GM12878 (cell line): ENCODE measurements around the gene SMG9. TPM values are rescaled to one million over a fixed set of nuclear protein-coding genes. Genes with fewer than 3 reads are reported as not detected.

Experiments used
- ATAC-seq: fragments of 200-7000 bp; cut with Tn5 transposase; 3 replicates; pipeline ENCODE4 v1.9.1; 2020; ENCODE audit warnings: mild to moderate bottlenecking, moderate library complexity
- BruUV-seq: library from RNA; stranded (reverse); fragments of 400-500 nt; replicated peaks from 2 replicates; lab custom pipeline; 2021; lab: Mats Ljungman, UMichigan
- CTCF ChIA-PET: fragments of 300-600 bp; sonication (Branson Sonifier 250); formaldehyde crosslinking; extraction: SDS; loops from one replicate; lab custom pipeline; 2021; ENCODE audit warnings: inconsistent platforms; lab: Yijun Ruan, JAX
- POLR2A ChIA-PET: fragments of 350-600 bp; formaldehyde crosslinking; extraction: SDS; loops from one replicate; lab custom pipeline; 2021; ENCODE audit warnings: inconsistent platforms; lab: Charles Lee
- RAD21 ChIA-PET: fragments of 300-600 bp; sonication (Branson Sonifier 250); formaldehyde crosslinking; loops from one replicate; lab custom pipeline; 2023; ENCODE audit warnings: antibody characterized with exemption; ENCODE audit not compliant: unreplicated experiment; lab: Charles Lee
- SMC1A ChIA-PET: fragments of 300-600 bp; sonication (Branson Sonifier 250); formaldehyde crosslinking; loops from one replicate; lab custom pipeline; 2023; ENCODE audit not compliant: unreplicated experiment, uncharacterized antibody; lab: Charles Lee
- DNase-seq: peaks from one replicate; pipeline ENCODE4 v3.0.0-alpha.2; 2011; ENCODE audit warnings: low read depth, low spot score
- FAIRE-seq: peaks from 3 replicates; lab custom pipeline; 2011; peaks lifted over from hg19 to GRCh38; lab: Jason Lieb, UNC
- H2AFZ ChIP-seq: 2 replicates; pipeline ENCODE4 v1.6.0; 2011; ENCODE audit warnings: low read depth, low read length, control low read depth; ENCODE audit not compliant: control insufficient read depth
- H3K27ac ChIP-seq: 2 replicates; pipeline ENCODE4 v1.5.1; 2011; ENCODE audit warnings: control low read depth; ENCODE audit not compliant: control insufficient read depth, insufficient read depth
- H3K27me3 ChIP-seq, 2 experiments: replicated peaks in 1 of 2; 2 replicates each; pipeline versions ENCODE4 v1.6.0 to v1.6.1; 2011; ENCODE audit warnings: low read length in 1 of 2; ENCODE audit not compliant: control insufficient read depth in 2 of 2, insufficient read depth in 2 of 2
- H3K36me3 ChIP-seq, 2 experiments: 2 replicates each; pipeline ENCODE4 v1.5.1; 2011; ENCODE audit warnings: low read length in 1 of 2; ENCODE audit not compliant: control insufficient read depth in 2 of 2, insufficient read depth in 2 of 2
- H3K4me1 ChIP-seq: 2 replicates; pipeline ENCODE4 v1.6.1; 2011; ENCODE audit warnings: mild to moderate bottlenecking, low read length, moderate library complexity, mixed read lengths; ENCODE audit not compliant: control insufficient read depth, insufficient read depth
- H3K4me2 ChIP-seq: 2 replicates; pipeline ENCODE4 v1.6.0; 2011; ENCODE audit warnings: control low read depth; ENCODE audit not compliant: control insufficient read depth, insufficient read depth
- H3K4me3 ChIP-seq: fragments of 200-600 bp; sonication (generic); 2 replicates; pipeline ENCODE4 v1.5.1; 2016
- H3K79me2 ChIP-seq: 2 replicates; pipeline ENCODE4 v1.6.0; 2011; ENCODE audit warnings: low read length; ENCODE audit not compliant: control insufficient read depth, insufficient read depth
- H3K9ac ChIP-seq: 2 replicates; pipeline ENCODE4 v1.8.0; 2011; ENCODE audit warnings: low read length, control low read depth, mixed read lengths; ENCODE audit not compliant: control insufficient read depth, insufficient read depth
- H3K9me3 ChIP-seq: replicated peaks from 3 replicates; pipeline ENCODE4 v1.5.1; 2011; ENCODE audit warnings: mild to moderate bottlenecking, low read length; ENCODE audit not compliant: control insufficient read depth, insufficient read depth
- H4K20me1 ChIP-seq: 2 replicates; pipeline ENCODE4 v1.6.0; 2011; ENCODE audit not compliant: control insufficient read depth, insufficient read depth
- BACH1 ChIP-seq: fragments of 450-650 bp; IDR thresholded peaks from 2 replicates; pipeline ENCODE4 v1.6.1; 2017; ENCODE audit warnings: mild to moderate bottlenecking, borderline replicate concordance
- JUND ChIP-seq: IDR thresholded peaks from 2 replicates; pipeline ENCODE4 v1.6.1; 2012; ENCODE audit warnings: low read depth, mild to moderate bottlenecking, low read length, improper control_type of control experiment, moderate library complexity
- MEF2A ChIP-seq: IDR thresholded peaks from 2 replicates; pipeline ENCODE4 v1.6.1; 2011; ENCODE audit warnings: low read depth, mild to moderate bottlenecking, low read length, moderate library complexity; ENCODE audit not compliant: insufficient read depth
- MTA2 ChIP-seq: fragments of 450-650 bp; IDR thresholded peaks from 2 replicates; pipeline ENCODE4 v1.6.1; 2016; ENCODE audit warnings: low read depth, mild to moderate bottlenecking, moderate library complexity
- PKNOX1 ChIP-seq: fragments of 450-650 bp; IDR thresholded peaks from 2 replicates; pipeline ENCODE4 v1.6.1; 2016; ENCODE audit warnings: mild to moderate bottlenecking
- RUNX3 ChIP-seq: IDR thresholded peaks from 2 replicates; pipeline ENCODE4 v1.6.1; 2012; ENCODE audit warnings: low read length, inconsistent platforms
- SKIL ChIP-seq: fragments of 450-650 bp; IDR thresholded peaks from 2 replicates; pipeline ENCODE4 v1.6.1; 2017; ENCODE audit warnings: mild to moderate bottlenecking, low read depth, inconsistent platforms; ENCODE audit not compliant: poor library complexity, severe bottlenecking
- SREBF1 ChIP-seq: IDR thresholded peaks from 2 replicates; pipeline ENCODE4 v1.6.1; 2012; ENCODE audit warnings: mild to moderate bottlenecking, low read length
- TCF7 ChIP-seq: IDR thresholded peaks from 2 replicates; pipeline ENCODE4 v1.6.1; 2014; ENCODE audit warnings: antibody characterized with exemption, borderline replicate concordance
- YY1 ChIP-seq: IDR thresholded peaks from 2 replicates; pipeline ENCODE4 v1.6.1; 2011; ENCODE audit warnings: low read depth, mild to moderate bottlenecking, low read length
- ZNF217 ChIP-seq: fragments of 450-650 bp; IDR thresholded peaks from 2 replicates; pipeline ENCODE4 v1.6.1; 2017; ENCODE audit warnings: antibody characterized with exemption, mild to moderate bottlenecking
- WGBS: methylation state at CpG from one replicate; pipeline ENCODE4 v1.1.6; 2016; ENCODE audit warnings: low lambda C conversion rate; ENCODE audit not compliant: insufficient replicate concordance, insufficient coverage; ENCODE audit errors: missing lambda C conversion rate; 5-methylcytosine and 5-hydroxymethylcytosine counted together
- in situ Hi-C: fragments of 300-500 bp; cut with MboI; formaldehyde crosslinking; loops from 9 replicates; pipeline ENCODE4 v1.14.3; 2018; ENCODE audit warnings: mixed read lengths
- intact Hi-C: fragments of 100-400 bp; cut with micrococcal nuclease; formaldehyde crosslinking; loops from one replicate; pipeline ENCODE4 v1.14.2; 2022; ENCODE audit not compliant: unreplicated experiment
- polyA plus RNA-seq, 11 experiments: library from polyadenylated mRNA; depleted of rRNA in 4 of 11; unstranded in 6 of 11; stranded (reverse) in 5 of 11; fragments of >200 nt; fragmentation: Nextera tagmentation in 4 of 11; fragmentation: Illumina TruSeq in 1 of 11; extraction: Ambion mirVana in 4 of 11; extraction: Trizol in 1 of 11; gene quantifications; 1 replicate in 1 of 11; 2 replicates in 10 of 11; pipeline versions ENCODE4 v1.2.1 to v1.2.3, GENCODE V29; 2011 to 2016; ENCODE audit warnings: inconsistent platforms in 2 of 11, missing spikeins in 2 of 11, low read depth in 1 of 11
- total RNA-seq, 4 experiments: library from RNA; depleted of rRNA in 3 of 4; stranded (reverse); fragments of >200 nt in 3 of 4; fragmentation: Illumina TruSeq in 1 of 4; extraction: Trizol in 1 of 4; gene quantifications; 2 replicates each; pipeline versions ENCODE4 v1.2.1 to v1.2.3, GENCODE V29; 2013 to 2021
- TF ChIP-seq, protein P1 (sequence below): IDR thresholded peaks from 2 replicates; pipeline ENCODE4 v1.6.1; 2012; ENCODE audit warnings: low read depth, low read length, improper control_type of control experiment

Gene SMG9
- total and polyA plus RNA-seq, 10 of the 15 experiments (the other 5 are each of a cell fraction or from before 2014, with no cell fraction given) = 0.69 to 52.2 (median 28.1) TPM

DNA sequence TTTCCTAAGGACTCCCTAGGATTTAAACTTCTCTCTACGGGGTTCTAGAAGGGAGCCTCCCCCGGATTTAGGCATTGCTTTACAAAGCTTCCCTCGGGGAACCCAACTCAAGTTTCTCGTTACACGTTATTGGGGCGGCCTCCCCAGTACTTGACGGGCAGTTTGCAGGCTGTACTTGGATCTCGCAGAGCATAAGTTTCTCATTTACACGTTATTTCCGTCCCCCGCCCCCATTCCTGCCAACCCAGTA, 584 bp downstream of the SMG9 start (continued):
- TF ChIP-seq, protein P1, sequence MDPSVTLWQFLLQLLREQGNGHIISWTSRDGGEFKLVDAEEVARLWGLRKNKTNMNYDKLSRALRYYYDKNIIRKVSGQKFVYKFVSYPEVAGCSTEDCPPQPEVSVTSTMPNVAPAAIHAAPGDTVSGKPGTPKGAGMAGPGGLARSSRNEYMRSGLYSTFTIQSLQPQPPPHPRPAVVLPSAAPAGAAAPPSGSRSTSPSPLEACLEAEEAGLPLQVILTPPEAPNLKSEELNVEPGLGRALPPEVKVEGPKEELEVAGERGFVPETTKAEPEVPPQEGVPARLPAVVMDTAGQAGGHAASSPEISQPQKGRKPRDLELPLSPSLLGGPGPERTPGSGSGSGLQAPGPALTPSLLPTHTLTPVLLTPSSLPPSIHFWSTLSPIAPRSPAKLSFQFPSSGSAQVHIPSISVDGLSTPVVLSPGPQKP = 0 out of 2 replicates have a peak, but pooled peaks have one; percentile 56
- peak; percentile 86 for TF ChIP-seq PKNOX1
- peak; percentile 39; the same call in 1 of the 2 replicates for TF ChIP-seq MTA2
- TF ChIP-seq BACH1 = no peak
- TF ChIP-seq JUND = 0 out of 2 replicates have a peak, but pooled peaks have one; percentile 56
- TF ChIP-seq SREBF1 = peak; percentile 47; the same call in 1 of the 2 replicates

DNA sequence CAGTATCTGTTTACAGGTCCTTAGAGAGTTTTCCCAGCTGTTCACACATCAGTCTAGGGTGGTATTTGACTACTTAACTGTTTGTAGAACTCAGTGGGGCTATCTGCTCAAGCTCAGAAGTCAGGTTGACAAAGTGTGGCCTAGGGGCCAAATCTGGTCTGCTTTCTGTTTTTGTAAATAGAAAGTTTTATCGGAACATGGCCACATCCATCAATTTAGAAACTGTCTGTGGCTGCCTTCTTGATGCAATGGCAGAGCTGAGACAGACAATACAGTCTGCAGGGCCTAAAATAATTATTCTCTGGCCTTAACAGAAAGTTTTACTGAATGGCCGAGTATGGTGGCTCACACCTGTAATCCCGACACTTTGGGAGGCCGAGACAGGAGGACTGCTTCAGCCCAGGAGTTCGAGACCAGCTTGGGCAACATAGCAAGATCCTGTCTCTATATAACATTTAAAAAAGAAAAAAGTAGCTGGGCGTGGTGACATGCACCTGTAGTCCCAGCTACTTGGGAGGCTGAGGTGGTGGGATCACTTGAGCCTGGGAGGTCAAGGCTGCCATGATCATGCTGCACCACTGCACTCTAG, 2.4 kb downstream of the SMG9 start:
- POLR2A ChIA-PET = interaction anchor here (0.9 to 18.9 kb wide), 4 partner anchors 9 to 84 kb away, joined by 4 to 389 read pairs (median 158); partner anchors contain the start of gene KCNN4
- intact Hi-C loops = no loop called here
- peak overlapping the region; percentile 98 for H3K27ac ChIP-seq
- in situ Hi-C loops = loop anchor here (25.0 kb wide), 2 partner anchors 1710 to 1815 kb away; partner anchors contain the start of genes ERFL and FOSB
- FAIRE-seq = no peak
- no peak overlapping the region for H2AFZ ChIP-seq
- H3K4me3 ChIP-seq = peak overlapping the region; percentile 84
- TF ChIP-seq MEF2A (0 out of 2 replicates have a peak, but pooled peaks have one; percentile 12), RUNX3 (peak; percentile 60), ZNF217 (peak; percentile 52; the same call in 1 of the 2 replicates), YY1 (peak; percentile 22; the same call in 1 of the 2 replicates), TCF7 (no peak), SKIL (peak; percentile 52)
- TF ChIP-seq, all 136 proteins: peak for 5
- H3K4me1 ChIP-seq = peaks cover 48% of the 10 kb centered on the region
- BruUV-seq = no TSS peak
- peaks cover 7 to 14% of the 10 kb centered on the region in 2 experiments; a peak in 3 of 4 replicates for H3K36me3 ChIP-seq
- peak overlapping the region; percentile 56 for H3K4me2 ChIP-seq
- DNase-seq (no peak), ATAC-seq (no peak)
- ChIA-PET CTCF (interaction anchor here (0.8 to 20.8 kb wide), 5 partner anchors 13 to 84 kb away, joined by 3 to 324 read pairs (median 3); partner anchors contain the start of gene KCNN4), RAD21 (interaction anchor here (1.1 to 8.2 kb wide), 8 partner anchors 9 to 84 kb away, joined by 3 to 167 read pairs (median 4); partner anchors contain the start of genes KCNN4 and PLAUR), SMC1A (interaction anchor here (0.7 to 20.1 kb wide), 11 partner anchors 9 to 342 kb away, joined by 3 to 325 read pairs (median 4); partner anchors contain the start of gene KCNN4)
- peak overlapping the region; percentile 98 for H3K9ac ChIP-seq
- H3K79me2 ChIP-seq = peaks cover 47% of the 10 kb centered on the region
- WGBS = 8% methylated on average over 6 of the region's 6 CpGs
- H3K9me3 ChIP-seq = no peaks in the 10 kb centered on the region
- H3K27me3 ChIP-seq = no peaks in the 10 kb centered on the region
- no peaks in the 10 kb centered on the region for H4K20me1 ChIP-seq
